Panc1 (cell line): Measurements from ENCODE around the gene POU2AF3. TPM values are rescaled to one million over a fixed set of nuclear protein-coding genes. Genes with fewer than 3 reads are reported as not detected.

ENCODE experiments used
- ATAC-seq: fragments of 200-7000 bp; cut with Tn5 transposase; 2 replicates; pipeline ENCODE4 v1.9.1; 2020; ENCODE audit warnings: mild to moderate bottlenecking, moderate library complexity
- BruUV-seq: library from RNA; stranded (reverse); fragments of 400-500 nt; replicated peaks from 2 replicates; lab custom pipeline; 2021; lab: Mats Ljungman, UMichigan
- CTCF ChIA-PET: fragments of 300-600 bp; sonication (Branson Sonifier 250); formaldehyde crosslinking; loops from one replicate; lab custom pipeline; 2022; ENCODE audit warnings: antibody characterized with exemption; lab: Charles Lee
- POLR2A ChIA-PET: fragments of 300-600 bp; sonication (Branson Sonifier 250); formaldehyde crosslinking; loops from one replicate; lab custom pipeline; 2022; ENCODE audit warnings: antibody characterized with exemption; lab: Charles Lee
- DNase-seq: peaks from one replicate; pipeline ENCODE4 v3.0.0-alpha.2; 2010; ENCODE audit warnings: low read depth, low spot score
- H3K27ac ChIP-seq: 2 replicates; pipeline ENCODE4 v1.5.1; 2011; ENCODE audit warnings: mild to moderate bottlenecking, low read length, inconsistent platforms
- H3K27me3 ChIP-seq: fragments of 200-500 bp; sonication (Bioruptor generic); 2 replicates; pipeline ENCODE4 v1.6.0; 2014; ENCODE audit warnings: low read length, inconsistent platforms; ENCODE audit not compliant: control insufficient read depth, insufficient read depth
- H3K36me3 ChIP-seq: fragments of 200-500 bp; sonication (Bioruptor generic); 2 replicates; pipeline ENCODE4 v1.5.1; 2014; ENCODE audit warnings: inconsistent platforms, mild to moderate bottlenecking, low read length, moderate library complexity; ENCODE audit not compliant: control insufficient read depth, insufficient read depth
- H3K4me1 ChIP-seq: 2 replicates; pipeline ENCODE4 v1.5.1; 2011; ENCODE audit warnings: inconsistent platforms, mild to moderate bottlenecking, low read length, moderate library complexity; ENCODE audit not compliant: control insufficient read depth, insufficient read depth
- H3K4me3 ChIP-seq, 2 experiments: 2 replicates each; pipeline ENCODE4 v1.5.1; 2011 to 2012; ENCODE audit warnings: low read depth in 2 of 2, low read length in 2 of 2, mild to moderate bottlenecking in 2 of 2, inconsistent platforms in 1 of 2, moderate library complexity in 1 of 2
- H3K9me3 ChIP-seq: fragments of 200-500 bp; sonication (Bioruptor generic); 2 replicates; pipeline ENCODE4 v1.5.1; 2014; ENCODE audit warnings: low read depth, mild to moderate bottlenecking, inconsistent platforms, low read length, moderate library complexity; ENCODE audit not compliant: control insufficient read depth, insufficient read depth
- POLR2AphosphoS5 ChIP-seq: IDR thresholded peaks from 2 replicates; pipeline ENCODE4 v1.6.1; 2012; ENCODE audit warnings: mild to moderate bottlenecking, low read depth, low read length, moderate library complexity
- SIN3A ChIP-seq: IDR thresholded peaks from 2 replicates; pipeline ENCODE4 v1.6.1; 2012; ENCODE audit warnings: low read depth, mild to moderate bottlenecking, low read length, moderate library complexity, borderline replicate concordance; ENCODE audit not compliant: insufficient read depth
- TCF7L2 ChIP-seq: IDR thresholded peaks from 2 replicates; pipeline ENCODE4 v1.6.1; 2011; ENCODE audit warnings: mild to moderate bottlenecking, low read depth, low read length, inconsistent platforms
- in situ Hi-C: cut with HindIII; loops from 2 replicates; pipeline ENCODE4 v1.10.0; 2016; ENCODE audit warnings: low sequenced_read_pairs, low pct_unique_long_range_greater_than_20kb
- intact Hi-C: fragments of 100-400 bp; cut with micrococcal nuclease; formaldehyde crosslinking; loops from one replicate; pipeline ENCODE4 v1.10.0; 2022; ENCODE audit not compliant: unreplicated experiment
- total RNA-seq: library from RNA; stranded (reverse); gene quantifications from one replicate; pipeline ENCODE4 v1.2.1, GENCODE V29; 2021; ENCODE audit not compliant: unreplicated experiment
- TF ChIP-seq, protein P1 (sequence below): fragments of 450-650 bp; IDR thresholded peaks from 2 replicates; pipeline ENCODE4 v1.5.1; 2017; ENCODE audit warnings: mild to moderate bottlenecking
- TF ChIP-seq, protein P2 (sequence below), 2 experiments: IDR thresholded peaks; 2 replicates each; pipeline ENCODE4 v1.6.1; 2011 to 2012; ENCODE audit warnings: low read depth in 2 of 2, control low read depth in 1 of 2, low read length in 1 of 2, mild to moderate bottlenecking in 1 of 2, moderate library complexity in 1 of 2; ENCODE audit not compliant: insufficient read depth in 1 of 2

Gene POU2AF3
- total RNA-seq, 1 experiment from 2014 or later: 0.64 TPM

DNA sequence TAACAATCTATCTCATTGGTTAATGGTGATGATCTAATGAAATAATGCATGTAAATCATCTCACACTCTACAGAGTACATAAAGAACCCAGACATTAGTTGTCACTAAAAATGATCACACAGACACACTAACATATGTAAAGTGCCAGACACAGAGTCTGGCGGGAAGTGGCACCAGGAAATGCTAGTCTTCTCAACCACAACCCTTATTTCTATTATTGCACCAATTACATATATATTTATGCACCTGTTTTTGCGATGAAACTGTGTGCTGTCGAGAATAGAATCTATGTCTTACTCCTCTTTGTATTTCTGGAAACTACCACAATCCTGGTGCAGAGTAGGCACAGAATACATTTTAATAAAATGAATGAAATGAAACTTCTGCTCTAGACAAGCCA is 25.9 kb upstream of the POU2AF3 start:
- in situ Hi-C loops: no loop called here
- intact Hi-C loops: no loop called here

DNA sequence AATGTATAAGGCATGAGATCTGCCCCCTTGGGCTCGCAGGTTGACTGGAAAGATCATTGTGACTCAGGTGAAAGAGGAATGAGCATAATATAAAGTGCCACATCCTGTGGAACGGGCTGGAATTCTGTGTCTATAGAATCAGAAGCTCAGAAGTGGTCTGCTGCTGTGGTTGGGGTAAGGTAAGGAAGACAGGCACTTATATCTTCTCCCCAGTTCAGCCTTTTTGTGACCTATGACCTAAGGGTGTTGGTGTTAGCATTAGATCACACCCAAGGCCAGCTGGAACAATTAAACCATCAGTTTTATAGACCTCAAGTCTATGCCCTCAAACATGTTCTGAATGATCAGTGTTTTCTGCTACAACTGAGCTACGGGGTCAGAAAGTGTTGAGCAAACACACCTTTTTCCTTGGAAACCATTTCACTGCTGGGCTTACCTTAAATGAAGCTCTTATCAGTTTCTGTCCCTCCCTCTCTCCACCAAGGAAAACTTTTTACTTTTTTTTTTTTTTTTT is 15.7 kb upstream of the POU2AF3 start:
- intact Hi-C loops: loop anchor here (1.0 to 2.0 kb wide), 2 partner anchors 140 to 164 kb away; no protein-coding TSS in a partner anchor
- ChIA-PET POLR2A (interaction anchor here (0.6 kb wide), 1 partner anchor 666 kb away, joined by 3 read pairs; no protein-coding TSS in a partner anchor), CTCF (interaction anchor here (0.6 to 2.8 kb wide), 7 partner anchors 17 to 805 kb away, joined by 3 to 11 read pairs (median 5); no protein-coding TSS in a partner anchor)
- H3K4me1 ChIP-seq: no peaks in the 10 kb centered on the region
- TF ChIP-seq, protein P1, sequence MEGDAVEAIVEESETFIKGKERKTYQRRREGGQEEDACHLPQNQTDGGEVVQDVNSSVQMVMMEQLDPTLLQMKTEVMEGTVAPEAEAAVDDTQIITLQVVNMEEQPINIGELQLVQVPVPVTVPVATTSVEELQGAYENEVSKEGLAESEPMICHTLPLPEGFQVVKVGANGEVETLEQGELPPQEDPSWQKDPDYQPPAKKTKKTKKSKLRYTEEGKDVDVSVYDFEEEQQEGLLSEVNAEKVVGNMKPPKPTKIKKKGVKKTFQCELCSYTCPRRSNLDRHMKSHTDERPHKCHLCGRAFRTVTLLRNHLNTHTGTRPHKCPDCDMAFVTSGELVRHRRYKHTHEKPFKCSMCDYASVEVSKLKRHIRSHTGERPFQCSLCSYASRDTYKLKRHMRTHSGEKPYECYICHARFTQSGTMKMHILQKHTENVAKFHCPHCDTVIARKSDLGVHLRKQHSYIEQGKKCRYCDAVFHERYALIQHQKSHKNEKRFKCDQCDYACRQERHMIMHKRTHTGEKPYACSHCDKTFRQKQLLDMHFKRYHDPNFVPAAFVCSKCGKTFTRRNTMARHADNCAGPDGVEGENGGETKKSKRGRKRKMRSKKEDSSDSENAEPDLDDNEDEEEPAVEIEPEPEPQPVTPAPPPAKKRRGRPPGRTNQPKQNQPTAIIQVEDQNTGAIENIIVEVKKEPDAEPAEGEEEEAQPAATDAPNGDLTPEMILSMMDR: no peak
- TF ChIP-seq TCF7L2 (no peak), SIN3A (no peak), POLR2AphosphoS5 (no peak)
- TF ChIP-seq, protein P2, sequence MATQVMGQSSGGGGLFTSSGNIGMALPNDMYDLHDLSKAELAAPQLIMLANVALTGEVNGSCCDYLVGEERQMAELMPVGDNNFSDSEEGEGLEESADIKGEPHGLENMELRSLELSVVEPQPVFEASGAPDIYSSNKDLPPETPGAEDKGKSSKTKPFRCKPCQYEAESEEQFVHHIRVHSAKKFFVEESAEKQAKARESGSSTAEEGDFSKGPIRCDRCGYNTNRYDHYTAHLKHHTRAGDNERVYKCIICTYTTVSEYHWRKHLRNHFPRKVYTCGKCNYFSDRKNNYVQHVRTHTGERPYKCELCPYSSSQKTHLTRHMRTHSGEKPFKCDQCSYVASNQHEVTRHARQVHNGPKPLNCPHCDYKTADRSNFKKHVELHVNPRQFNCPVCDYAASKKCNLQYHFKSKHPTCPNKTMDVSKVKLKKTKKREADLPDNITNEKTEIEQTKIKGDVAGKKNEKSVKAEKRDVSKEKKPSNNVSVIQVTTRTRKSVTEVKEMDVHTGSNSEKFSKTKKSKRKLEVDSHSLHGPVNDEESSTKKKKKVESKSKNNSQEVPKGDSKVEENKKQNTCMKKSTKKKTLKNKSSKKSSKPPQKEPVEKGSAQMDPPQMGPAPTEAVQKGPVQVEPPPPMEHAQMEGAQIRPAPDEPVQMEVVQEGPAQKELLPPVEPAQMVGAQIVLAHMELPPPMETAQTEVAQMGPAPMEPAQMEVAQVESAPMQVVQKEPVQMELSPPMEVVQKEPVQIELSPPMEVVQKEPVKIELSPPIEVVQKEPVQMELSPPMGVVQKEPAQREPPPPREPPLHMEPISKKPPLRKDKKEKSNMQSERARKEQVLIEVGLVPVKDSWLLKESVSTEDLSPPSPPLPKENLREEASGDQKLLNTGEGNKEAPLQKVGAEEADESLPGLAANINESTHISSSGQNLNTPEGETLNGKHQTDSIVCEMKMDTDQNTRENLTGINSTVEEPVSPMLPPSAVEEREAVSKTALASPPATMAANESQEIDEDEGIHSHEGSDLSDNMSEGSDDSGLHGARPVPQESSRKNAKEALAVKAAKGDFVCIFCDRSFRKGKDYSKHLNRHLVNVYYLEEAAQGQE (IDR thresholded peaks at IDR 0.05; ENCODE audit: insufficient read depth in 1 of 2, low read depth in 2 of 2, low read length in 1 of 2): no peak
- no peaks in the 10 kb centered on the region for H3K9me3 ChIP-seq
- DNase-seq: no peak
- ATAC-seq: no peak
- no TSS peak for BruUV-seq
- peaks cover 12% of the 10 kb centered on the region for H3K27me3 ChIP-seq
- H3K27ac ChIP-seq: no peak overlapping the region
- no peaks in the 10 kb centered on the region for H3K36me3 ChIP-seq
- in situ Hi-C loops: no loop called here
- H3K4me3 ChIP-seq: no peak overlapping the region

More for the DNA sequence above, 25.9 kb upstream of the POU2AF3 start:
- Histone ChIP-seq H3K36me3 (no peaks in the 10 kb centered on the region), H3K9me3 (no peaks in the 10 kb centered on the region), H3K27me3 (peaks cover 21% of the 10 kb centered on the region), H3K27ac (no peak overlapping the region), H3K4me3 (no peak overlapping the region), H3K4me1 (no peaks in the 10 kb centered on the region)
- POLR2A ChIA-PET: no interaction called here
- no TSS peak for BruUV-seq
- TF ChIP-seq, protein P2 (IDR thresholded peaks at IDR 0.05; ENCODE audit: insufficient read depth in 1 of 2, low read depth in 2 of 2, low read length in 1 of 2): no peak
- TF ChIP-seq, protein P1: no peak
- TF ChIP-seq POLR2AphosphoS5 (no peak), TCF7L2 (no peak), SIN3A (no peak)
- DNase-seq: no peak
- ATAC-seq: no peak
- CTCF ChIA-PET: no interaction called here
